ES-I3 (cell line): ENCODE results near the gene DTNBP1.

Experiments used
- H3K36me3 ChIP-seq: 2 replicates; pipeline ENCODE4 v1.6.1; 2013; ENCODE audit warnings: mild to moderate bottlenecking, low read length, control low read depth, moderate library complexity; ENCODE audit not compliant: insufficient read depth
- H3K4me1 ChIP-seq: 2 replicates; pipeline ENCODE4 v1.6.1; 2013; ENCODE audit warnings: mild to moderate bottlenecking, control low read depth, low read length; ENCODE audit not compliant: insufficient read depth
- H3K9ac ChIP-seq: 2 replicates; pipeline ENCODE4 v1.6.1; 2013; ENCODE audit warnings: low read depth, mild to moderate bottlenecking, low read length, moderate library complexity
- H3K9me3 ChIP-seq: 2 replicates; pipeline ENCODE4 v1.6.1; 2013; ENCODE audit warnings: mild to moderate bottlenecking, low read length, moderate library complexity; ENCODE audit not compliant: control insufficient read depth, insufficient read depth

DTNBP1 gene

GRCh38 chr6:15515226-15515625, 147.6 kb downstream of the DTNBP1 start:
- Histone ChIP-seq H3K9me3 (no peaks in the 10 kb centered on the region), H3K36me3 (peaks cover 69% of the 10 kb centered on the region), H3K4me1 (no peaks in the 10 kb centered on the region), H3K9ac (no peak overlapping the region)

DNA sequence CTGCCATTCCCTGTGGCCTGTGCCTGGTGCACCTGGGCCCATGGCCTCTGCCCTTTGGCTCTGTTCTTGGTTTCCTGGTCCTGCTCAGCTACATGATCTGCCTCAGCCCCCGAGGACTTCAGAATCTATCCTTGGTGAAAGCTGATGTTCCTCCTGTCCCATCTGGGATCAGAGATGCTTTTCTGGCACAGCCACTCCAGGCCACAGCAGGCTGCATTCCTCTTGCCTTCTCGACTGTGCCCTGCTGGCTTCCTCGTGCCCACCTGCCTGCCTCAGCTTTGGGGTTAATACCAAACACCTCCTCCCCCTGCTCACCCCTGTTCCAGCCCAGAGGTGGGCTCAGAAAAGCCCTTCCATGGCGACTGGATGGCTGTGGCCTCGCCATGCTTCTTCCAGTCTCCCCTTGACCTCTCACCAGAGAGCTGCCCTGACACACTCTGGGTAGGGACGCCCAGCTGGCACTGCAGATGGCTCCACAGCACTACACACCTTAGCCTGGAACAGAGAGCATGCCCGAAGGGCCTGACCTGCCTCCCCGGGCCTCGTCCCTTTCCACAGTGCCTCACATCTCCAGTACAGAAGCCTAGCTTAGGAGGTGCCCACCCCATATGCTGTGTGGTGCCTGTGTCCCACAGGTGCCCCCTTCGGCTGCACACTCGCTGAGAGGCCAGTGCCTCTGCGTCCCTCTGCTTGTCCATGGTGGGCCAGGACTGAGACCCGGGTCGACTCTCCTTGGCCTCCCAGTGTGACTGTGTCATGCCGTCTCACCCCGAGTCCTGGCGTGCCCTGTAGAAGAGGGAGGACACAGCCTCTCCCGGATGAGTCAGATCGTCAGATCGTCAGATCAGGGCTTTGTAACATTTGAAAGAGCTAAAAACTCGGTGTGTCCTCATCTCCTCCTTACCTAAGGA, 148.8 kb downstream of the DTNBP1 start:
- Histone ChIP-seq H3K9ac (no peak overlapping the region), H3K36me3 (peaks cover 68% of the 10 kb centered on the region), H3K9me3 (no peaks in the 10 kb centered on the region), H3K4me1 (no peaks in the 10 kb centered on the region)

- H3K9ac ChIP-seq, result no peak overlapping the region
- peaks cover 72% of the 10 kb centered on the region for H3K36me3 ChIP-seq
- peaks cover 5% of the 10 kb centered on the region for H3K4me1 ChIP-seq
- H3K9me3 ChIP-seq, result no peaks in the 10 kb centered on the region
Measured at GRCh38 chr6:15513131-15513771, 149.6 kb downstream of the DTNBP1 start.

GRCh38 chr6:15512721-15513120, 150.1 kb downstream of the DTNBP1 start:
- no peaks in the 10 kb centered on the region for H3K9me3 ChIP-seq

DNA sequence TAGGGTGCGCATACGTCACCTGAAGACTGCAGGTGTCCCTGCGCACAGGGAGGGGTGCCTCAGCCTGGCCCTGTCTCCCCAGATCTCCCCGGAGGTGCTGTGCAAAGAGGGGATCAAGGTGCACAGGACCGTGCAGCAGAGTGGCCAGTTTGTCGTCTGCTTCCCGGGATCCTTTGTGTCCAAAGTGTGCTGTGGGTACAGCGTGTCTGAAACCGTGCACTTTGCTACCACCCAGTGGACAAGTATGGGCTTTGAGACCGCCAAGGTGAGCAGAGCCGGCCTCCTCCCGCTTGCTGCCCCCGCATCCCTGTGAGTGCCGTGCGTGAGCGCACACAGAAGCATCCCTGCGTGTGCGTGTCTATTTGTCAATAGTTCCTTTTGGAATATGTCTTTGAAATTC, 150.7 kb downstream of the DTNBP1 start:
- Histone ChIP-seq H3K9me3 (no peaks in the 10 kb centered on the region), H3K9ac (no peak overlapping the region), H3K36me3 (peaks cover 71% of the 10 kb centered on the region), H3K4me1 (peaks cover 16% of the 10 kb centered on the region)

More at GRCh38 chr6:15512721-15513120, 150.1 kb downstream of the DTNBP1 start:
- H3K4me1 ChIP-seq, result peaks cover 10% of the 10 kb centered on the region
- no peak overlapping the region for H3K9ac ChIP-seq
- peaks cover 72% of the 10 kb centered on the region for H3K36me3 ChIP-seq

DNA sequence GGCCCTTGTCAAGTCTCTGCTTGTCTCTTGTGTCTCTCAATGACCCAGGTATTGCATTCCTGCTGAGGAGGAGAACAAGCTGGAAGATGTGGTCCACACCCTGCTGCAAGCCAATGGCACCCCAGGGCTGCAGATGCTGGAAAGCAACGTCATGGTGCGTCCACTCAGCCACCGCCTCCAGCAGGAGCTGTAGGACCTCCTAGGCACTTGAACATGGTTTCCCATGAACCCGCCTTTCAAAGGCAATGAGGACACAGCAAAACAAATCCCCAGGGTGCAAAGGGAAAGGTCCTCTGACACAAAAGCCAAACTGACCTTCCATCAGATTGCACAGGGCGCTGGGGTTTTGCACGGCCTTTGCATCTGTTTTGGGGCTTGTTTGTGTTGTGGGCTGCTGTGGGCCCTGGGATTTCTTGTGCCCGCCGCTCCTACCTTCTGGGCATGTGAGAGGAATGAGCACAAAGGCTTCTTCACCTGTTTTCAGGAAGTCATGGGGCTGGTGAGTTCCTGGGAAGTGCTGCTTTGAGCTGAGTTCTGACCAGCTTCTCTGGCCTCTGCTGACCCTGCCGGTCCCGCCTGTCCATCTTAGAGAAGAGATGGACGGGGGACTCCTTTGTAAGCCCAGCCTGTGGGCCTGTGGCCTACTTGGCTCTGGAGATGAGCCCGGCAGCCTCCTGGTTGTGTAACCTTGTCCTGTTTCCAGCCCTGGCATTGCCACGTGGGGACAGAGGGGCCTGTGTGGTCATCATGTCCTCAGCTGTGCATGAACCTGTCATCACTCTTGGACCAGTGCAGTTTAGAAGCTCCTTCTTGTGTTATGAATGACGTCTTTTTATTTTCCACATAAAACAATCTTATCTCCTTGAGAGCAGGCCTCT, 151.3 kb downstream of the DTNBP1 start:
- Histone ChIP-seq H3K9ac (no peak overlapping the region), H3K4me1 (peaks cover 22% of the 10 kb centered on the region), H3K36me3 (peaks cover 71% of the 10 kb centered on the region), H3K9me3 (no peaks in the 10 kb centered on the region)

GRCh38 chr6:15510536-15511247, 152.1 kb downstream of the DTNBP1 start:
- no peak overlapping the region for H3K9ac ChIP-seq
- peaks cover 27% of the 10 kb centered on the region for H3K4me1 ChIP-seq
- no peaks in the 10 kb centered on the region for H3K9me3 ChIP-seq
- peaks cover 65% of the 10 kb centered on the region for H3K36me3 ChIP-seq

DNA sequence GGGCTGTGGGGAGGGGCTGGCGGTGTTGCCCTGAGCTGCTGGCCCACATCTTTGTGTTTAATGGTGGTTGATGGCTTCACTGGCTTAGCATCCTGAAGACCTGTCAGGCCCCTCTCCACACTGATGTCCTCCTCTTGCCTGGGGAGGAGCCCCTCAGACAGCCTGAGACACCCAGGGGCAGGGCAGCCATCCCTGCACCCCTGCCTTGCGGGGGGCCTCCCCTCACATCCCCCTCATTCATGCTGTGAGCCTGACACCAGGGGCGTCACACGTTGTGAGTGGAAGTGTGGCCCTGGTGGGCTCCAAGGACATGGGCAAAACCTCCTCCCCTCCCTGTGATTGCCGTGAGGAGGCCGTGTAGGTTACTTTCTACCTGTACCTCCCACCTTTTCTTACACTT, 152.7 kb downstream of the DTNBP1 start:
- Histone ChIP-seq H3K9ac (no peak overlapping the region), H3K9me3 (no peaks in the 10 kb centered on the region), H3K36me3 (peaks cover 63% of the 10 kb centered on the region), H3K4me1 (peaks cover 27% of the 10 kb centered on the region)

DNA sequence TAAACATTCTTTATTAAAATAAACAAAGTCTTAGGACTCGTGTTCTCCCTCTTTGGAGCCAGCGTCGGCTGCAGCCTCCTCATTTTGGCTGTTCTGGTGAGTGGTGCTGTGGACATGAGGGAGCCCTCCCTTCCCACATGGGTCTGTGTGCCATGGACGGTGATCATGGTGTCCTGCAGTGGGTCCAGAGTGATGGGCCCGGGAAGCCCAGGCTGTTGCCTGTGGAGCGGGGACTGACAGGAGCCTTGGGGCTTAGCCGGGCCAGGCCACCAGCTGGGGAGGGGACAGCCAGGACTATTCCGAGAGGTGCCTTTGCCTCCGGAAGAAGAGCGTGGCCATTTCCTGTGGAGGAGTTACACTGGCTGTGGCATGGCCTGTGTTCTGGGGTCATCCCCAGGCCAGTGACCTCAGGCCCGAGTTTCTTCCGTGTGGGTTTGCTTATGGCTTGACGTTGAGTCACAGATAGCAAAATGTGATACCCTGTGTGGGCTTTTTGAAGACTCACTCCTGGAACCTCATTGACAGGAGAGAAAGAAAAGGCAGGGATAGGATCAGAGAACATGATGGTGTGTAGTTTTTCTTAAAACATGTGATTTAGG, 153.4 kb downstream of the DTNBP1 start:
- peaks cover 62% of the 10 kb centered on the region for H3K36me3 ChIP-seq
- H3K9me3 ChIP-seq, result no peaks in the 10 kb centered on the region
- H3K4me1 ChIP-seq, result peaks cover 27% of the 10 kb centered on the region
- no peak overlapping the region for H3K9ac ChIP-seq

GRCh38 chr6:15508931-15509330, 153.9 kb downstream of the DTNBP1 start:
- Histone ChIP-seq H3K4me1 (peaks cover 27% of the 10 kb centered on the region), H3K9ac (no peak overlapping the region), H3K36me3 (peaks cover 58% of the 10 kb centered on the region), H3K9me3 (no peaks in the 10 kb centered on the region)

DNA sequence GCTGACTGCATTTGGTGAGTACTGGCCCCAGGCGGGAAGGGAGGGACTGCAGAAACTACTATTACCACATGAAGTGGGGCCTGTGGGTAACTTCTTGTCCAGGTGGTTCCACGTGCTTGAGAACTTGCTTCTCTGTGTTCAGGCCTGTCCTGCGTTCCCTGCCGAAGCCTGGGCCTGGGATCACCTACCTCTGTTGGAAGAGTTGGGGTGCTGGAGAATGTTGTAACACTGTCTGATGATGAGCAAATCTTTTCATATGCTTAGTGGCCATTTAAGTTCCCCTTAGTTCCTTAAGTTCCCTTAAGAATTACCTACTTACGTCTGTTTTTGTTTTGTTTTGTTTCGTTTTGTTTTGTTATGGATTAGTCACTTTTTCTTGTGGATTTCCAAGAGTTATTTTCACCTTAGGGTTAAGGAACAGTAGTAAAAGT, 154.4 kb downstream of the DTNBP1 start:
- no peaks in the 10 kb centered on the region for H3K9me3 ChIP-seq
- no peak overlapping the region for H3K9ac ChIP-seq
- H3K36me3 ChIP-seq, result peaks cover 60% of the 10 kb centered on the region
- H3K4me1 ChIP-seq, result peaks cover 27% of the 10 kb centered on the region

GRCh38 chr6:15507746-15508145, 155.1 kb downstream of the DTNBP1 start:
- Histone ChIP-seq H3K9me3 (no peaks in the 10 kb centered on the region), H3K36me3 (peaks cover 57% of the 10 kb centered on the region), H3K9ac (no peak overlapping the region), H3K4me1 (peaks cover 27% of the 10 kb centered on the region)

GRCh38 chr6:15507221-15507620, 155.6 kb downstream of the DTNBP1 start:
- H3K9me3 ChIP-seq, result no peaks in the 10 kb centered on the region
- H3K9ac ChIP-seq, result no peak overlapping the region
- peaks cover 55% of the 10 kb centered on the region for H3K36me3 ChIP-seq
- H3K4me1 ChIP-seq, result peaks cover 27% of the 10 kb centered on the region
